GM18951 (cell line): ENCODE measurements around the gene INTS7.

Experiments used
- POLR2A ChIP-seq: IDR thresholded peaks from 4 replicates; pipeline ENCODE4 v1.6.1; 2011; ENCODE audit warnings: mild to moderate bottlenecking; ENCODE audit not compliant: insufficient read length, insufficient read depth; ENCODE audit errors: extremely low read depth
- in situ Hi-C: fragments of 300-500 bp; cut with MboI; formaldehyde crosslinking; loops from one replicate; pipeline ENCODE4 v1.12.0; 2022; ENCODE audit warnings: low sequenced_read_pairs, mixed read lengths, inconsistent platforms; ENCODE audit not compliant: unreplicated experiment

INTS7 gene

DNA sequence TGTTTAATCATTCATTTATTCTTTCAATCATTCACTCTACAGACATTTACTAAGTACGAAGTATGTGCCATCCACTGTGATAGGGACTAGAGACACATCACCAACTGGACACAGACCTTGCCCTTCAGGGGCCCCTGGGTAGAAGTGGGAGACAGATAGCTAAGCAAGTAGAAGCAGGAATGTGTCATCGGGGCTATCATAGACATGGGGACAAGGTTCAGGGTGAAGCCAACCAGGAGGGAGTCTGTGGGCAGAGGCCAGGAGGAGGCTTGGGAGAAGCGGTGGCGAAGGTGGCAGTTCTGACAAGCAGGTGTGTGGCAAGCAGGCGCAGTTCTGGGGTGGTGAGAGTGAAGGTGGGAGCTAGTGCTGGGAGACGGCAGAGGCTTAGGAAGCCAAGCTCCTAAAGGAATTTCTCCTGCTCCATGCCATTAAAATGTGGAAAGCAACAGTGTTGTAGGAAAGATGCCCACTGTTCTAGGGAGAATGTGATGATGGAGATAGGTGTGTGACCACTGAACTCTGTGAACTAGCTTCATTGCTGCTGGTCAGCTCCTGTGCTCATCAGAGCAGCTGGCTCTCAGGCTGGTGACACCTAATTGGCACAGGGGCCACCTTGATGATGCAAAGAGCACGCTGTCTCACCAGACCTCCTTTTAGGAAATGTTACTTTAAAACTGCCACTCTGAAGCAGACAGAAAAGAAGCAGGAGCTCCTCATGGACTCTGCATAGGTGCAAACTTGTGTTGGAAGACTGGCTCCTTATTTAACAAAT is 125.1 kb downstream of the INTS7 start:
- no peak for TF ChIP-seq POLR2A
- in situ Hi-C loops: no loop called here

DNA sequence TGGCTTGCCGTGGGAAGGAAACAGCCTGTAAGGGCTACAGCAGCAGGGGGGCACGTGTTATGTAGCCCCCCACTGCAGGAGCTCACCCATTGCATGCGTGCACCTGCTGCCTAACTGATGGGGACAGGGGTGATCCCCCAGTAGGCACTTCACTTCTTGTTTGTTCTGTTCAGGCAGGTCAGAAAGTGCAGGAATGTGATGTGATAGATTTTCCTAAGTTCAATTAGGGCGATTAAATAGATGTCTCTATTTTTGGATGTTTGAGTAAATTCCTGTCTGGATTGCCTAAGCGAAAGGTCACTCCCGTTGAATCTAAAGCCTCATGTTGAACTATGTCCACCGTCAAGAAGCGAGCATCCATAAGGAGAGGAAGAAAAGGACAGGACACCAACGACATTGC is 126.0 kb downstream of the INTS7 start:
- no peak for TF ChIP-seq POLR2A
- in situ Hi-C loops: no loop called here

- in situ Hi-C loops: no loop called here
- TF ChIP-seq POLR2A: no peak
Measured at GRCh38 chr1:211908951-211909350, 126.4 kb downstream of the INTS7 start.

DNA sequence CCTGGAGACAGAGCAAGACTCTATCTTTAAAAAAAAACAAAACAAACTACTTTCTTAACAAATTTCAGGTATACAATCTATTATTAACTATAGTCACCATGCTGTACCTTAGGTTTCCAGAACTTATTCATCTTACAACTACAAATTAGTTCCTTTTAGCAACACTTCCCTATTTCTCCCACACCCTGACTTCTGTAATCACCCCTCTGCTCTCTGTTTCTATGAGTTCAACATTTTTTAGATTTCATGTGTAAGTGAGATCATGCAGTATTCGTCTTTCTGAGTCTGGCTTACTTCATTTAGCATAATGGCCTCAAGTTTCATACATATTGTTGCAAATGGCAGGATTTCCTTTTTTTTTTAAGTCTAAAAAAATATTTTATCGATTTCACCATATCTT is 126.9 kb downstream of the INTS7 start:
- TF ChIP-seq POLR2A: no peak
- in situ Hi-C loops: no loop called here

- in situ Hi-C loops: no loop called here
- TF ChIP-seq POLR2A: no peak
Measured at GRCh38 chr1:211903490-211904245, 131.7 kb downstream of the INTS7 start.

- in situ Hi-C loops: no loop called here
- no peak for TF ChIP-seq POLR2A
Measured at GRCh38 chr1:211902624-211903291, 132.6 kb downstream of the INTS7 start.

GRCh38 chr1:211901945-211902344 is 133.4 kb downstream of the INTS7 start:
- no peak for TF ChIP-seq POLR2A
- in situ Hi-C loops: no loop called here

DNA sequence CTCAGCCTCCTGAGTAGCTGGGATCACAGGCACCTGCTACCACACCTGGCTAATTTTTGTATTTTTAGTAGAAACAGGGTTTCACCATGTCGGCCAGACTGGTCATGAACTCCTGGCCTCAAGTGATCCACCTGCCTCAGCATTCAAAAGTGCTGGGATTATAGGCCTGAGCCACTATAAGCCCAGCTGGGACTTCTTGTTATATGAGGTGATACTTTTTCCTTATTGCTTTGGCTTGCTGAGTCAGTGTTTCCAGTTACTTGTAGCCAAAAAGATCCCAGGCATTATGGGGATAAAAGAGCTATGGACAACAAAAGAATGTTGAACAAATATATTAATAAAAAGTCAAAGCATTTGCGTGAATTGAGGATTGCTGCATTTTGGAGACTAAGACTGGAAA is 134.9 kb downstream of the INTS7 start:
- no peak for TF ChIP-seq POLR2A
- in situ Hi-C loops: no loop called here

DNA sequence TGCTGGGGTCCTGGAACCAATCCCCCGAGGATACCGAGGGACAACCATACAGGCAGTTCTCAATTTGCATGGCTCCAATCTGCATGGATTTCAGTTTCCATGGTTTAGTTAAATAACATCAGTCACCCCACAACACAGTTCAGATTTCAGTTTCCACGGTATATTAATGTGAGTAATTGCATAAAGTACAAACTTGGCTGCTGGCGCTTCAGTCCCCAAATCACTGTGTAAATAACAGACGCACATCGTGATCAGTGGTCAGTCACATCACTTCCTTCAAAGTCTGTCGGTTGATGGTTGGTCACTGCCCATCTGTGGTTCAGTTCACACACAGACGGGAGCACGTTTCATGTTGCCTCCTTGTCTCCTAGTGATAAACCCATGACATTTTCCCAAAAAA is 138.4 kb downstream of the INTS7 start:
- in situ Hi-C loops: no loop called here
- no peak for TF ChIP-seq POLR2A

GRCh38 chr1:211895126-211895759 is 140.1 kb downstream of the INTS7 start:
- in situ Hi-C loops: no loop called here
- TF ChIP-seq POLR2A: no peak

DNA sequence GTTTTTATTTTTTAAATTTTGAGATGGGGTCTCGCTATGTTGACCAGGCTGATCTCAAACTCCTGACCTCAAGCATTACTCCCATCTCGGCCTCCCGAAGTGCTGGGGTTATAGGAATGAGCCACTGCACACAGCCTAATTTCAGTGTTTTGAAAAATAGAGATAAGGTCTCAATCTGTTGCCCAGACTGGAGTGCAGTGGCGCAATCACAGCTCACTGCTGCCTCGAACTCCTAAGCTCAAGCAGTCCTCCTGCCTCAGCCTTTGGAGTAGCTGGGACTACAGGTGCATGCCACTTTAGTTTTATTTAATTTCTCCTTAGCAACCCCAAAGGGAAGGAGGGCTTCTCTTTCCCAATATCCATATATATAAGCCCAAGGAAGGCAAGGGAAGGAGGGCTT is 141.0 kb downstream of the INTS7 start:
- in situ Hi-C loops: no loop called here
- TF ChIP-seq POLR2A: no peak

GRCh38 chr1:211893260-211893659 is 142.1 kb downstream of the INTS7 start:
- in situ Hi-C loops: no loop called here
- no peak for TF ChIP-seq POLR2A

DNA sequence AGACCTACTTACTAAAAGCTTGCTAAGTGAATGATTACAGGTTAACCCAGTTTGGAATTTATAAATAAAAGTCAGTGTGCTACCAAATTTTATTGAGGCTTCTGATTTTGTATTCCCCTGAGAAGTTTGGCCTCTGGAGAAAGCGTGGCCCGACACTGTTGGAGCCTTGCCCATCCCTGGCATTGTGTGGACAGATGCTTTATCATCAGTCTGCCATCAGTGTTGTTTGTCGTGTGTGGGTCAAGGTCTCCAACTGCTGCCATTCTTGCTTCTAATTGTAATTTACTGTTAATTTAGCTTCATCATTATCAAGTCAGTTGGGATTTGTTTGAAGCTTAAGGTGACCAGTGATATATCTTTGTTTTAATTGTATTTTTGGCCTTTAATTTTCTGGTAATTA is 142.8 kb downstream of the INTS7 start:
- in situ Hi-C loops: no loop called here
- no peak for TF ChIP-seq POLR2A

DNA sequence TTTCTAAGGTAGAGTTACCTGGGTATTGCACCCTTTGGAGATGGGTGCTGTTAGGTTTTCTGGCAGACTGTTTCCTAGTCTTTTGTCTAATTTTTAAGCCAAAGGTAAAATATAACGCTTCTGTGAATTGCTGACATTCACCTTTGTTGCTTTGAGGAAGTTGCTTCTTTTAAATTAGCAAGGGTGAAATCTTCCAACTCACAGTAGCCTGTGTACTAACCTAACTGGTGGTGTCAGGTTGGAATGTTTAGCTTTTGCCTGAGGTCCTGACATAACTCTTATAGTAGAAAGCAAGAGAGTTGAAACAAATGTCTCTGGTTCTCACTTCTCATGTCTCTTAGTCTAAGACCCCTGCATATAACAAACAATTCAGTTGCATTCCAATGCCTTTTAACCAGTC is 143.6 kb downstream of the INTS7 start:
- no peak for TF ChIP-seq POLR2A

More for the DNA sequence above, 143.6 kb downstream of the INTS7 start:
- in situ Hi-C loops: no loop called here
